Measurements from ENCODE around the gene TTC34. TPM values are rescaled to one million over a fixed set of nuclear protein-coding genes. Genes with fewer than 3 reads are reported as not detected.

TTC34 gene
- total RNA-seq, 1 experiment from 2014 or later: 0.92 TPM

DNA sequence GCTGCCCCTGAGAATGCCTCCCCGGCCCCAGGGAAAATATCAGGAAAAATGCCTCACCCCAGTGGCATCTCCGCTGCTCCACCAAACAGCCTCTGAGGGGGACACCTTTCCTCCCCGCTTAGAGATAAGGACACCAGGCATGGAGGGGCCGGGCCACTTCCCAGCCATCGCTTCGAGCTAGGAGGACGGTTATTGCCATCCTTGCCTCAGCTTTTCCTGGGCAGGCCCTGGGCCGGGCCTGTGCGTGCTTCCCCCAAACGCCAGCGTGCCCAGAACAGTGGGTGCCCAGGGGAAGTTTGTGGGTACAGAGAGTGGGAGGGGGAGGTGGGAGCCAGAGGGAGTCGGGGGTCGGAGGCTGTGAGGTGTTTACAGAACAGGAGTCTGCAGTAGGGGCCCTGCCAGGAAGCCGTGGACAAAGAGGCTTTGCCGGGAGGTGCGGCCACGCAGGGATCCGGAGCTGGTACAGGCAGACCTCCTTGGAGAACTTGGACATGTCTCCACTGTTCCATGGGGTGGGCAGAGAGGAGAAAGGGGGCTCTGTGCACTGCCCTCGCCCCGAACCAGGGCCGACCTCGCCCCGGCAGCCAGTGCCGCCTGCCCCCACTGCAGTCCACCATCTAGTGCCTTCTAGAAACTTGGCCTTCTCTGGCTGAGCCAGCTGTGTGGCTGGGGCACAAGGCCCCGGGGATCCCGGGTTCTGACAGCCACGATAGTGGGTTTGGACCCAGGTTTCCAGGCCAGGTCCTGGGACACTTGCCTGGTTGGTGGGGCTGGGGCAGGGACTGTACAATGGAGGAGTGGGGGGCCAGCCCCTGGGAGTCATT, 33.5 kb upstream of the TTC34 start:
- TF ChIP-seq, protein P1, sequence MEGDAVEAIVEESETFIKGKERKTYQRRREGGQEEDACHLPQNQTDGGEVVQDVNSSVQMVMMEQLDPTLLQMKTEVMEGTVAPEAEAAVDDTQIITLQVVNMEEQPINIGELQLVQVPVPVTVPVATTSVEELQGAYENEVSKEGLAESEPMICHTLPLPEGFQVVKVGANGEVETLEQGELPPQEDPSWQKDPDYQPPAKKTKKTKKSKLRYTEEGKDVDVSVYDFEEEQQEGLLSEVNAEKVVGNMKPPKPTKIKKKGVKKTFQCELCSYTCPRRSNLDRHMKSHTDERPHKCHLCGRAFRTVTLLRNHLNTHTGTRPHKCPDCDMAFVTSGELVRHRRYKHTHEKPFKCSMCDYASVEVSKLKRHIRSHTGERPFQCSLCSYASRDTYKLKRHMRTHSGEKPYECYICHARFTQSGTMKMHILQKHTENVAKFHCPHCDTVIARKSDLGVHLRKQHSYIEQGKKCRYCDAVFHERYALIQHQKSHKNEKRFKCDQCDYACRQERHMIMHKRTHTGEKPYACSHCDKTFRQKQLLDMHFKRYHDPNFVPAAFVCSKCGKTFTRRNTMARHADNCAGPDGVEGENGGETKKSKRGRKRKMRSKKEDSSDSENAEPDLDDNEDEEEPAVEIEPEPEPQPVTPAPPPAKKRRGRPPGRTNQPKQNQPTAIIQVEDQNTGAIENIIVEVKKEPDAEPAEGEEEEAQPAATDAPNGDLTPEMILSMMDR (conservative IDR thresholded peaks at IDR 0.05): no peak
- no peak overlapping the region for H3K14ac ChIP-seq (ENCODE audit: insufficient read depth, low read length)

More for the DNA sequence above, 33.5 kb upstream of the TTC34 start:
- Histone ChIP-seq H4K5ac (ENCODE audit: insufficient read length, low read depth, low read length) (no peak overlapping the region), H2BK12ac (ENCODE audit: insufficient read length, low read depth, low read length) (no peak overlapping the region), H4K91ac (ENCODE audit: insufficient read length, low read depth, low read length) (no peak overlapping the region), H3K23ac (ENCODE audit: insufficient read length, low read depth, low read length) (no peak overlapping the region), H2BK20ac (ENCODE audit: low read depth, low read length, poor library complexity, severe bottlenecking) (no peak overlapping the region), H2BK15ac (ENCODE audit: low read depth, low read length) (no peak overlapping the region), H2AFZ (ENCODE audit: low read length) (no peak overlapping the region), H3K23me2 (ENCODE audit: insufficient read length, low read depth, low read length, poor library complexity, severe bottlenecking) (no peaks in the 10 kb centered on the region), H2BK5ac (ENCODE audit: insufficient read length, low read length) (no peak overlapping the region), H3K27ac (ENCODE audit: insufficient read length, low read depth, low read length) (no peak overlapping the region), H3K27me3 (ENCODE audit: insufficient read depth, low read length) (no peaks in the 10 kb centered on the region), H2AK5ac (ENCODE audit: insufficient read length, low read length) (no peak overlapping the region), H2BK120ac (ENCODE audit: low read depth, low read length, poor library complexity, severe bottlenecking) (no peak overlapping the region), H3K9me3 (ENCODE audit: control insufficient read depth, low read depth, low read length) (peaks cover 90% of the 10 kb centered on the region), H3K9ac (ENCODE audit: extremely low read depth, insufficient read length, low read length) (no peak overlapping the region), H3K56ac (ENCODE audit: insufficient read length, low read depth, low read length) (no peak overlapping the region), H3T11ph (ENCODE audit: low read length) (no peak overlapping the region), H3K4me1 (ENCODE audit: insufficient read depth, low read length) (no peaks in the 10 kb centered on the region), H3K79me1 (ENCODE audit: insufficient read depth, low read depth, low read length, poor library complexity, severe bottlenecking) (no peaks in the 10 kb centered on the region), H4K8ac (replicated peaks; ENCODE audit: insufficient read length, low read depth, low read length) (no peak overlapping the region), H3K4me2 (ENCODE audit: insufficient read depth, insufficient read length, low read length) (no peak overlapping the region), H3K4ac (ENCODE audit: low read depth, low read length) (no peak overlapping the region), H3K79me2 (ENCODE audit: insufficient read depth, low read length) (no peaks in the 10 kb centered on the region), H4K20me1 (ENCODE audit: control insufficient read depth, insufficient read depth, insufficient read length) (no peaks in the 10 kb centered on the region), H3K18ac (ENCODE audit: insufficient read length, low read depth, low read length) (no peak overlapping the region)
- Mint-ChIP-seq H3K4me3 (no peak overlapping the region), H3K27ac (no peak overlapping the region; a peak in 1 of 7 replicates), H3K9me3 (peaks cover 34 to 93% of the 10 kb centered on the region in 2 experiments), H3K27me3 (ENCODE audit: low read depth) (no peaks in the 10 kb centered on the region), H3K4me1 (no peaks in the 10 kb centered on the region), H3K36me3 (ENCODE audit: insufficient read depth in 1 of 3, low read depth in 3 of 3) (peaks cover 3 to 19% (median 4%) of the 10 kb centered on the region in 3 experiments; a peak in 4 of 7 replicates)
- no CpG with 5 or more reads among the region's 27 CpGs for WGBS (ENCODE audit: extremely low coverage, insufficient read length, low lambda C conversion rate)
- DNase-seq: no peak

Measured in H9 (cell line).